Right renal cortex interstitium (tissue), 3 donors: ENCODE results near the gene ROGDI. TPM values are rescaled to one million over a fixed set of nuclear protein-coding genes. Genes with fewer than 3 reads are reported as not detected.

ENCODE experiments used
- DNase-seq, 3 donors: peaks; one replicate each; pipeline ENCODE4 v3.0.0-alpha.2; 2013; ENCODE audit warnings: low read depth in 3 of 3, low spot score in 2 of 3
- polyA plus RNA-seq, 3 donors: library from polyadenylated mRNA; unstranded; fragments of 120-200 nt; gene quantifications; one replicate each; pipeline ENCODE4 v1.2.1, GENCODE V29; 2013; ENCODE audit not compliant: insufficient read length in 3 of 3

The ROGDI gene, protein sequence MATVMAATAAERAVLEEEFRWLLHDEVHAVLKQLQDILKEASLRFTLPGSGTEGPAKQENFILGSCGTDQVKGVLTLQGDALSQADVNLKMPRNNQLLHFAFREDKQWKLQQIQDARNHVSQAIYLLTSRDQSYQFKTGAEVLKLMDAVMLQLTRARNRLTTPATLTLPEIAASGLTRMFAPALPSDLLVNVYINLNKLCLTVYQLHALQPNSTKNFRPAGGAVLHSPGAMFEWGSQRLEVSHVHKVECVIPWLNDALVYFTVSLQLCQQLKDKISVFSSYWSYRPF
- polyA plus RNA-seq = 10 to 100 TPM; 29.0 to 32.3 (median 31.4) TPM

DNA sequence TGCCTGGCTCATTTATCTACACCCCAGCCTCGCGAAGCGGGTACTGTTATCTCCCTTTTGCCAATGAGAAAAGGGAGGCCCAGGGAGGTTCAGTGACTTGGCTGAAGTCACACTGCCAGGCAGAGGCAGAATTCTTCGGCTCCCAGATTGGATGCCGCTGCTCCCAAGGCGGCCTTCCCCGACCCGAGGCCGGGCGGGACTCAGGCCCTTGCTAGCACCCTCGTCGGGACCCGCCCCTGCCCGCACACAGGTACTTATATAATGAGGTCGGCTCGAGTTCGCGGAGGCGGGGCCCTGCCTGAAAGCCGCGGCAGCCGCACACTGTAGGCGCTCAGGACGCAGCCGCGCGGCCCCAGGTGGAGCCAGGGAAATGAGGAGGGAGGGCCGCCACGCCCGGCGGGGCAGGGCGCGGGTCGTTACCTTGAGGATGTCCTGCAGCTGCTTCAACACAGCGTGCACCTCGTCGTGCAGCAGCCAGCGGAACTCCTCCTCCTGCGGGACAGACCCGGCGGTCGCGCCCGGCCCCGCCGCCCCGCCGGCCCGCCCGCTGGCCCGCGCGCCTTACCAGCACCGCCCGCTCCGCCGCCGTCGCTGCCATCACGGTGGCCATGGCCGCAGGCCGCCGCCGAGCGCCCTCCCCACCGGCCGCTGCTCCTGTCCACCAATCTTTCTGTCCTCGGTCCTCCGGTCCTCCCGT is at the start of gene ROGDI:
Gene ROGDI, minus strand, starts transcription at position 672 of the 697 bp plus-strand sequence. Its CDS starts 62 bp downstream, at position 610.
- DNase-seq = peak; percentile 16 to 61 (median 42)

DNA sequence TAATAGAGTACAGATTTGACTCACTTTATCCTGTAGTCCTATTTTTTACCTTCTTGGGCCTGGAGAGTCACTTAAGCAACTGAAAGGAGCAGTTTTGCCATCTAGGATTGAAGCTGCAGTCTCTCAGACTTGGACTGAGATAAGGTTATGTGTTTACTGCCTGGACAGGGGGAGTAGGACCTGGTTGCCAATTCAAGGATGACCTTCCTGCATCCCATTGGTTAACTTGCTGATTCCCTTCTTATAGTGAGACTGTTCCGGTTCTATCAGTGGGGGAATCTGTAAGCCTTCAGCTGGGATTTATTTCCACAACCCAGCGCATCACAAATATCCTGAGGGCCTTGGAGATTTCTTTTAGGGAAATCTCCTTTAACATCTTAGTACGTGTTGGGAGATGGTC is 47.8 kb upstream of the ROGDI start:
- no peak for DNase-seq

DNA sequence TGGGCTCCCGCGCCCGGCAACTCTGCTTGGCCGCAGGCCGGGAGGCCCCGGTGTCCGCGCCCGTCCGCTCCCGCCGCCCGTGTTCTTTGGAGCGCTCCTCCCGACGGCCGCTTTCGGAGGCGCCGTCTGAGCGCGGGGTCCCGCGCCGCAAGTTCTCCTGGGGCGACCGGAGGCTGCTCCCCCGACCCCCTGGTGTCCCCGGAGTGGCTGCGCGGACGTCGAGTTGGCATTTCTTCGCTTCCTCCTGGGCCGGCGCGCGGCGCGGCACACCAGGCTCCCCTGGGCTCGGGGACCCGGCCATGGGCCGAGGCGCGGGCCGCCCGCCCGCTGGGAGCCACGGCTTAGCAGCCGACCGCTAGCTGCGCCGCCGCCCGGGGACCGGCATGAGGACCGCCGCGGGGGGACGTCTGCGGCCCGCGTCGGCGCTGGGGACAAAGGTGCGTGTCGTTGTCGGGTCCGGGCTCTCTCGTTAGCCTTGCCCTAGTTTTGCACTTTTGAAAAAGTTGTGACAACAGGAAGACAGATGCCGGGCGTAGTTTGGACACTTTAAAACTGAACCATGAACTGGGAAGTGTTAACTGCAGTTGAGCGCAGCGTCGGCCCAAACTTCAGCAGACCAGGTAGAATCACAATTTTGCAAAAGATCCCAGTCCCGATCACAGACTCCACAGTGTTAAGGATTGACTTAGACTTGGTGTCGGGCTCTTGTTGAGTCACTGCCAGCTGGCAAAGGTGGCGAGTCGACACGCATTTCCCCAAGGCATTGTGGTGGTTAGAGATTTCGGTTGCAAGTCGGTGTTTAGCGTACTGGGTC is 45.5 kb upstream of the ROGDI start:
- peak in 2 of 3 donors; percentile 10 to 19 for DNase-seq

DNA sequence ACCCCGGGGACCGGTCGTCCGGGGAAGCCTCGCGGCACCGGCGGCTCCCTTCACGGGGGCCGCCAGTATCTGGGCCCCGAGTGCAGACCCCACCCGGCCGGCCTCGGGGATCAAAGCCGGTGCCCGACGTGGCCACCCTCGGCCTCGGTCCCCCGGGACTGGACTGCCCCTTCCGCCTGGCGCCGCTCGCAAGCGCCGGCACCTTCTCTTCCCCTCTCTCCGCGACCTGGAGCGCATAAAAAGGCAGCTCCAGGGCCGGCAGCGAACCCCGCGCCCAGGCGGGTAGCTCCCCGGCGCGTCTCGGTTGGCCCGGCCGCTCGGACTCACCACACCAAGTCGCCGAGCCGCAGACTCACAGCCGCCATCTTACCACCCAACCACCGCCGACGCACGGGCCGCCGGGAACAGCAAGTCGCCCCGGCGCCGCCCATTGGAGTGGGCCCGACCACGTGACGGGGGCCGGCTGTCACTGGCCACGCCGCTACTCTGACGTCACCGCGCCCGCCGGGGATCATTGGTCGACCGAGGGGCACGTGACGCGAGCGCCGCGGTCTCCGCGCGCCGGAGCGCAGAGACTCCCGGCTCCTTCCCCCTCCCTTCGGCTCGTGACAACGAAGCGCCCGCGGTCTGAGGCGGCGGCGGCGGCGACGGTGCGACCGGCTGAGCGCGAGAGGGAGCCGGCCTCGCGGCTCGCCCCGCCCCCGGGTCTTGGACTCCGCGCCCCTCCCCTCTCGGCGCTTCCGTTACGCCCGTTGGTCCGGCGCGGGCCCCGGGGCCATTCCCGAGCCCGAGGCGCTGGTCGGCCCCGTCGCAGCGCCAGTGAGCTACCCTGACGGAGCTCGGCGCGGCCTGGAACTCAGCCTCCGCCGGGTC is 44.7 kb upstream of the ROGDI start, which contains the start of the genes GLYR1 and UBN1:
Gene GLYR1, minus strand, starts transcription at position 388 of the 873 bp plus-strand sequence. Its CDS starts 23 bp downstream, at position 365.
Gene UBN1, plus strand, starts transcription at position 581 of the 873 bp plus-strand sequence. CDS start 5,437 bp downstream, outside the sequence.
- peak; percentile 83 to 95 (median 87) for DNase-seq

DNA sequence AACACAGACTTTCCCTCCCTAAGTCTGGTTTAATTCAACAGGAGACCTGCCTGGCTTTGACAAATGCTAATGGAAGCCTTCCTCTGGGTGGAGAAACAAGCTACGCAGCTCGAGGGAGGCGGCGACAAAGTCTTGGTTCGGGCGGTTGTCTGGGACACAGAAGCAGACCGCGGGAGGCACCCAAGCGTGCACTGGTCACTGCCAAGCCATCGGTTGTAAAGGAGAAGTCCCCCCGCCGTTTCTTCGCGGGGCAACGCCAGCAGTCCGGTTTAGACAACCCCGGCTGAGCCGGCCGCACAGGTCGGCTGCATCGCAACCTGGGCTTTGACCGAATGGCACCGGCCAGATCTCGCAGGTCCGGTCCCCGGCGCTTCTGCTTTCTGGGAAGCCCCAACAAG is 44.1 kb upstream of the ROGDI start:
- DNase-seq = peak in 2 of 3 donors; percentile 29 to 41

DNA sequence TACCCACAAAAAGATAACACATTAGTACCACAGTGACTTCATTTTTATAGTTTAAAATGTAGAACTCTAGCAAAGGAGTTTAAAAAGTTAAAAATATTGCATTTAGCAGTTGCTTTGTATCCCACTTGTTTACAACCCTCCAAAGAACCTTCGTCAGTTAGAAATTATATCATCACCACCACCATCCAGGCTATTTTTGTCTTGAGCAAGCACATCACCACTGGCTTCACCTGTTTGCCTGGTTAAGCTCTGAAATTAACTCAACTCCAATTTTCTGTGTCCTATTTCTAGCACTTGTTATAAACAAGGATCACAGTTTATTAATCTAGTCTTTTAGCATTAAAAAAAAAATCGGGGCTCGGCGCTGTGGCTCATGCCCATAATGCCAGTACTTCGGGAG is 38.6 kb upstream of the ROGDI start:
- DNase-seq = no peak

DNA sequence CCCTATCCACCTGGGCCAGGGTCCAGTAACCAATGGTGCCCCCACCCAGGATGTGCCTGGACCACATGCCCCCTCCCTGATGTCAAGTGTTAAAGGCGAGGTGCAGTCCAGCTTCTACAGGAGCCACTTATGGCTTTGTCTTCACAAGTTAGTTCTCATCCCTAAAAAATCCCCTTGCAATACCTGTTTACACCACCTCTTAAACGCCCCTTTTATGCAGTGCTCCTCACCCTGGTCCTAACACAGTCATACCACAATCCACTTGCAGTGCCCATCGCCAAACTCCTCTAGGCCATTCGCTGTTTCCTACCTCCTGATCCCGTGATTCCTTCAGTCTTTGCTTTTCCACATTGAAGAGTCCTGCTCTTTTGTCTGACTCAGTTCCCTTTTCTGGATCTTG is 37.5 kb upstream of the ROGDI start:
- DNase-seq = no peak

DNA sequence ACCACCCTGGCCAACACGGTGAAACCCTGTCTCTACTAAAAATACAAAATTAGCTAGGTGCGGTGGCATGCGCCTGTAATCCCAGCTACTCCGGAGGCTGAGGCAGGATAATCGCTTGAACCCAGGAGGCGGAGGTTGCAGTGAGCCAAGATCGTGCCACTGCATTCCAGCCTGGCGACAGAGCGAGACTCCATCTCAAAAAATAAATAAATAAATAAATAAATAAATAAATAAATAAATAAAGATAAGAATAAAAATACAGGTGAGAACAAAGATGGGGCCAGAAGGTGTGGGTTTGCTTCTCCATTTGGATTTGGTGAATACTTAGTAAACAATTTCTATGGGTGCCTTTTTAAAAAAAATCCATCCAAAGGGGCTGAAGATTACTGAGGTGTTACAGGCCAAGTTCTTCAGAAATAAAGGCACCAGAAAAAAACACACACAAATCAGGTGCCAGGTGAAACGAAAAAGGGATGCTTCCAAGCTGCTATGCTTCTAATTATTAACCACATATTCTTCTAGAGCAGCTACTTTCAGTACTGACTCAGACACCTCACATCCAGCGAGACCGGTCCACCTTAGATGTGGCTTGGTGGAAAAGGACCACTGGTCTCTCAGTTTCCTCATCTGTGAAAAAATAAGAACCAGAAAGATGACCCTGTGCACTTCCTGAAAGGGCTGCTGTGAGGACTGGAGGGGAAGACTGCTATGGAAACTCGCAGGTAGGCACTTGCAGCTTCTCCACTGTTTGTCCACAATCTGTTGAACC is 35.5 kb upstream of the ROGDI start:
- no peak for DNase-seq

DNA sequence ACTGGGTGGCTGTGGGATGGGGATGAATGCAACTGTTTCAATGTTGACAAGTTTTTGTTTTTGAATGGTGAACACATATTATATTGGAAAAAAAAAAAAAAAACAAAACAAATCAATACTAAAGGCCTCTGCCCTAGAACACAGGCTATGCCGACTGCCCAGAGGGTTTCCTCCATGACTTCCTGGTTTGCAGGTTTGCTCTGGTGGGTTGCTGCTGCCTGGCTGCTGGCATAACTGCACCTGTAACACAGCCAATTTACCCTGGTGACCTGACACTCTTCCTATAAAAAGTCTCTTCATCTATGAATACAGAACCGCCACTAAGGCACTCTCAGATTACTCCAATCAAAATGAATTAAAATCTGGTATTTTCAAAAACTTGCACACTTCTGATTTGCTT is 34.3 kb upstream of the ROGDI start:
- DNase-seq = no peak

DNA sequence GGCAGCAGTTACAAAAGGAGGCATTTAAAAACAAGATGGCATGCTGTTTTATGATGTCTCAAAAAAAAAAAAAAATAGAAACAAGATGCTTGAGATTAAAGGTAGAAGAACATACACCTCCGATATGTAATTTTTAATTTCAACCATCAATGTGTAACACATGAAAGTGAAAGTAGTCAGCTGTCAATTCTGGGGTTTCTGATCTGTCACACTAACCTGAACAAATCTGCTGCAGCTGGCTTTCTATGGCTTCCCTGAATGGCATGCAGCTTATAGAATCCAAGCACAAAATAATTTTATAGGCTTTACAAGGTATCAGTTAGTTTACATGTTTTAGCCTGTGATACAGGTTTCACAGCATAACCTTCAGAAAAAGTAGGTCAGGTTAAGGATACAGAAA is 31.2 kb upstream of the ROGDI start:
- no peak for DNase-seq

DNA sequence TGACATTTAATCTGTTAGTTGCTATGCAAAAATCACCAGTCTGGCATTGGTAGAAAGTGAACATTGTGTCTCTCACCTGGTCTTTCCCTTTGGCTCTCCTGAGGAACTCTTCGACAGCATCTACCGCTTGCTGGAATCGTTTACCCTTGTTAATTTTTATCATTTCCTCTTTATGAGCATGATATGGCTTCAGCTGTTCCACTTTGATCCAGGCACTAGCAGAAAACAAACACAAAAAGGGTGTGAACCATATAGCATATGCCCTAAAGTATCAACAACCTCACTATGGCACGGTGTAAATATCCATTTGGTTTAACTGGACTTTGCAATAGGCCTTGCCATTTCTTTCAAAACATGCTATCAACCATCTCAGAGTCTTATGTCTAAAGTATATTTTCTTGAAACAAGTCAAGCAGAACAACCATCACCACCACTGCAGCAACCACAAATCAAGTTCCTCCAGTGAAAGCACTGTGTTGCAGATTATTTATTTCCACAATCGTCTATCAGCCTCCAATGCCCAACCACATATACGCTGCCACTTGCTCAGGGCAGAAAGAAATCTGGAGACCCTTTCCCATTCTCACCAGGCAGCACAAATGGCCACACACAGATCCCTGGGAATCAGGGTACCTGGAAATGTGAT is 30.4 kb upstream of the ROGDI start:
- no peak for DNase-seq

DNA sequence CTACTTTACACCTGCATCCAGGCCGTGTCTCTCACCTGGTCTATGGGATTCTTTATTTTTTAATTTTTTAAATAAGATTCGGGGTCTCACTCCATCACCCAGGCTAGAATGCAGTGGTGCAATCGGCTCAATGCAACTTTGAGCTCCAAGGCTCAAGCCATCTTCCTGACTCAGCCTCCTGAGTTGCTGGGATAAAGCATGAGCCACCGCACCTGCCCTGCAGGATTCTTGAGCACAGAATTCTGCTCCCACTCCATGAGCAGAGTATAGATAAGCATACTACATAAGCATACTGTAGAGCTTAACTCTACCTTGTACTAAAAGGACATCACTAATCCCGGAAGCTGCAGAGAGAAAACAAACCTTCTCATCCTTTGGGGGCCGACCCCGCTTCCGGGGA is 29.2 kb upstream of the ROGDI start:
- DNase-seq = no peak

DNA sequence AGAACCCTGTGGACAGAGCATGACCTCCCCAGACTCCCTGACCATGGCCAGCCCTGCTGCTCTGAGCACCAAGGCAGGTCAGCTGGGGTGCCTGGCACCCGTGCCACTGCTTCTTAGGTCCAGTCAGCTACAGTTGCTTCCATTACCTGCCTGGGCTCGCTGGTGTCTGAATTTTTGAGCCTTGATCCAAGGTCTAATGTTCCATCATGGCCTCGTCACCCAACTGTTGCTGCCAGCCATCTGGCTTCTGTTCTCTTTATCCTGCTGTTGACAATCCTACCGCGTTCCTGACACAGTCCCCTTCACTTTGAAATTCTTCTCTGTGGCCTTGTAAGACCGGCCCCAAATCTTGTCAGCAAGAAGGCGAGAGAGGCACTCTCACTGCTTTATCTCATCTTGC is 28.0 kb upstream of the ROGDI start:
- DNase-seq = no peak

DNA sequence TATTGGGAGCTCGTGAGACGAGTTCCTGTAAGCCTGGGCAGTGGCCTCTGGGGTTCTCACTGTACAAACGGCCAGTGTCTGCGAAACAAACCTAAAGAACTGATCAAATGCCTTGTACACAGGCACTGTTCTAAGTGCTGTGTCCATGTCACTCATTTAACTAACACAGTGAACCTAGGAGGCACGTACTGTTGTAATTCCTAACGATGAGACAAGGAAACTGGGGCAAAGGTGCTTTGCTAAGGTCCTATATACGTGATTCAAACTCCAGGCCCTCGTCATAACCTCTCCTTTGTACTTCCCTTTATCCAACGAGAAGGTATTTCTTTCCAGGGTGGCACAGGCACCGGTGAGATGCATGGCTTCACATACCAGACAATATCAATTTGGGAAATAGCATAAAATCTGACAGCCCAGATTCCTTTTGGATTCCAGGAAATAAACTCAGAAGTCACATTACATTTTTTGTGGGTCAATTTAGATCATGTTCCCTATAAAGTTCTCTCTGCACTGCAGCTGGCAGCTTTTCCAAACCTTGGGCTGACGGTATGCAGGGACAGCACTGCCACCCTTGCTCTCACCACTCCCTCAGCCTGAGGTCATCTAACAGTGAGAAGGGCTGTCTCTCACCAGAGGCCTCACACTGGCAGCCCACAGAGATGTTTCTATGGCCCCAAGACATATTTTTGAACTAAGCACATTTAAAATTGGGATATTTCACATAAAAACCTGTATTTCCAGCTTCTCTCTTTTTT is 26.3 kb upstream of the ROGDI start:
- DNase-seq = no peak

DNA sequence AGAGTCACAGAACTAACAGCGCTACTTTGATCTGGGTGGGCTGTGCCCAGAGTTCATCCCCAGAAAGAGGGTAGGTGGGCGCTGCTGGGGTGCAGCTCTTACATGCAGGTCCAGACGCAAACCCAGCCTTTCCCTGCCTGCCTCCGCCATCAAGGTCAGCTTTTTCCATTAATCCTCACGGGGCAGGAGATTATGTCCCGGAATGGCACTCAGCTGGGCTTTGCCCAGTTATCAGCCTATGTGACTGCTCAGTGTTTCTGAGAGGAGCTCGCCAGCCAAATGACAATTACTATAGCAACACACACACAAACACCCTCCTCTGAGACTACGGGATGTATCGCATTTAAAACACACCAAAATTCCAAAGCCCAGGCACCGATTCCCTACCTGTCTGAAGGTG is 24.5 kb upstream of the ROGDI start:
- no peak for DNase-seq

DNA sequence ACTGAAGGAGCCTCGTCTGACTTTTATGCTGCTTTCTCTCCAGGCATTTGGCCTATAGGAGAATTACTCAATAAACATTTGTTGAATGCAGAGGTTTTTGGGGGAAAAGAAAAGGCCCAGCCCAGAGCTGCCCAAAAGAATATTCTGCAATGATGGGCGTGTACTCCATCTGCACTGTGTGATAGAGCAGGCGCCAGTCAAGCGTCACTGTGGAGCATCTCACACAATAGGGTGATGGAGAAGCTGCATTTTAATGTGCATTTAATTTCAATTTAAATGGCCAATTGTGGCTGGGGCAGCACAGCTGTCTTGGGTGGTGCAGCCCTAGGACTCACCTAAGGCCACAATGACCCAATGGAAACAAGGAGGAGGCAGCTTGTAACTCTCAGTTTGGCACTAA is 24.1 kb upstream of the ROGDI start:
- no peak for DNase-seq

DNA sequence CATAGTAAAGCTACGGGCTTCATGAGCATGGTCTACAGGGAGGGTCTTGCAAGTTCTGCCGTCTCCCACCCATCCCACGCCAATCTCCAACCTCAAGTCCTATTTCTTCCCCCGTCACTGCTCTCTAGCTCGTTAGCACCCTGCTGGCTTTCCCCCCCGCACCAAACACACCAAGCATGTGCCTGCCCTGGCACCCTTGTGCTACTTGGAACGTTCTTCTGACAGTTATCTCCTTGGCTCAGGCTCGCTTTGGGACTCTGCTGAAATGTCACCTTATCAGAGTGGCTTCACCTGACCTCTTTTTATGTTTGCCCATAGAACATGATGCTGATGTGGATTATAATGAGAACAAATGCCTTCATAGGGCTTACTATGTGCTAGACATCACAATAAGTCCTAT is 22.8 kb upstream of the ROGDI start:
- DNase-seq = no peak

DNA sequence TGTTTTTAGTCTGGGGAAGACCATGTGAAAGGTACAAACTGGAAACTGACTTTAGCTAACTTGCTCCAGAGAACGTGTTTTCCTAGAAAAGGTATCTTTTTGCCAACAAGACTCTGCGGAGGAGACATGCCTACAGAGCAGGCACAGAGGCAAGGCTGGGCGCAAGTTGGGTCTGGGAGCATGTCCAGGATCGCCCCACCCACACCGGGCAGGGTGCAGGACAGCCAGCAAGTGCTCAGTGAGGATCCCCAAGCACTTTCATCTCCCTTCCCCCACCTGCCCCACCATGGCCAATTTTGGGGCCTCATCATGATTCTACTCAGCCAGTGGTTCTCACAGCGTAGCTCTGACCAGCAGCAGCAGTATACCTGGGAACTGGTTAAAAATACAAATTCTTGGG is 18.2 kb upstream of the ROGDI start:
- DNase-seq = no peak
